T-helper 17 cell (primary cell): ENCODE data around the gene SELENBP1. TPM values are rescaled to one million over a fixed set of nuclear protein-coding genes. Genes with fewer than 3 reads are reported as not detected.

ENCODE experiments used
- ATAC-seq: fragments of 150-1000 bp; cut with Tn5 transposase; 2 replicates; pipeline ENCODE4 v1.10.0; 2021; ENCODE audit warnings: mild to moderate bottlenecking, moderate library complexity
- DNase-seq, 3 donors: peaks; one replicate each; pipeline versions ENCODE4 v3.0.0 to v3.0.0-alpha.2; 2020 to 2021
- H3K9me3 ChIP-seq: one replicate; pipeline ENCODE4 v1.7.0; 2013; ENCODE audit warnings: low read length, mild to moderate bottlenecking; ENCODE audit not compliant: control insufficient read depth, poor library complexity, severe bottlenecking
- H3K27ac Mint-ChIP-seq: one replicate; pipeline ENCODE4 v1.8.0; 2022; ENCODE audit warnings: mild to moderate bottlenecking, moderate library complexity, mixed read lengths
- H3K27me3 Mint-ChIP-seq: one replicate; pipeline ENCODE4 v1.8.0; 2022; ENCODE audit warnings: mixed read lengths
- H3K36me3 Mint-ChIP-seq: one replicate; pipeline ENCODE4 v1.8.0; 2022; ENCODE audit warnings: low read depth, mixed read lengths
- H3K4me1 Mint-ChIP-seq: one replicate; pipeline ENCODE4 v1.8.0; 2022; ENCODE audit warnings: mild to moderate bottlenecking, mixed read lengths
- H3K4me3 Mint-ChIP-seq: one replicate; pipeline ENCODE4 v1.8.0; 2022; ENCODE audit warnings: mild to moderate bottlenecking, moderate library complexity, mixed read lengths
- total RNA-seq, 4 donors: library from RNA in 2 of 4; stranded (reverse) in 2 of 4; gene quantifications; one replicate each; pipeline ENCODE4 v1.2.3 and lab custom pipeline; 2022 to 2026

Gene SELENBP1
- total RNA-seq, 2 donors from 2014 or later = not detected

- H3K4me3 Mint-ChIP-seq = peak overlapping the region; percentile 99
These were observed 46.7 kb downstream of the SELENBP1 start for GRCh38 chr1:151325646-151326429.

GRCh38 chr1:151325231-151325630, 47.3 kb downstream of the SELENBP1 start:
- no peaks in the 10 kb centered on the region for H3K27me3 Mint-ChIP-seq
- peaks cover 5% of the 10 kb centered on the region for H3K36me3 Mint-ChIP-seq
- no peak overlapping the region for H3K27ac Mint-ChIP-seq

More at GRCh38 chr1:151325646-151326429, 46.7 kb downstream of the SELENBP1 start:
- Mint-ChIP-seq H3K4me1 (peaks cover 35% of the 10 kb centered on the region), H3K36me3 (peaks cover 5% of the 10 kb centered on the region), H3K27me3 (no peaks in the 10 kb centered on the region), H3K27ac (peak overlapping the region; percentile 100)
- DNase-seq (no peak), ATAC-seq (no peak)
- H3K9me3 ChIP-seq = no peaks in the 10 kb centered on the region

GRCh38 chr1:151324390-151324930, 48.0 kb downstream of the SELENBP1 start:
- Mint-ChIP-seq H3K27ac (peak overlapping the region; percentile 62), H3K36me3 (peaks cover 5% of the 10 kb centered on the region), H3K27me3 (no peaks in the 10 kb centered on the region), H3K4me1 (peaks cover 44% of the 10 kb centered on the region), H3K4me3 (no peak overlapping the region)
- ATAC-seq = no peak
- DNase-seq = no peak
- H3K9me3 ChIP-seq = no peaks in the 10 kb centered on the region

More at GRCh38 chr1:151325231-151325630, 47.3 kb downstream of the SELENBP1 start:
- DNase-seq = no peak
- Mint-ChIP-seq H3K4me3 (peak overlapping the region; percentile 99), H3K4me1 (peaks cover 41% of the 10 kb centered on the region)
- ATAC-seq = no peak
- no peaks in the 10 kb centered on the region for H3K9me3 ChIP-seq

GRCh38 chr1:151318975-151319374, 53.5 kb downstream of the SELENBP1 start:
- Mint-ChIP-seq H3K4me3 (no peak overlapping the region), H3K27ac (no peak overlapping the region), H3K36me3 (no peaks in the 10 kb centered on the region), H3K27me3 (no peaks in the 10 kb centered on the region), H3K4me1 (peaks cover 35% of the 10 kb centered on the region)
- DNase-seq = no peak
- no peaks in the 10 kb centered on the region for H3K9me3 ChIP-seq
- no peak for ATAC-seq

- H3K4me1 Mint-ChIP-seq = peaks cover 50% of the 10 kb centered on the region
- no peaks in the 10 kb centered on the region for H3K36me3 Mint-ChIP-seq
These were observed 56.8 kb downstream of the SELENBP1 start for GRCh38 chr1:151315565-151316235.

More at GRCh38 chr1:151315565-151316235, 56.8 kb downstream of the SELENBP1 start:
- Mint-ChIP-seq H3K27me3 (no peaks in the 10 kb centered on the region), H3K27ac (peak overlapping the region; percentile 90), H3K4me3 (no peak overlapping the region)
- DNase-seq (no peak), ATAC-seq (no peak)
- H3K9me3 ChIP-seq = no peaks in the 10 kb centered on the region

Other genes starting within 250 kb of the SELENBP1 start
- gene SEMA6C, start 226.1 kb downstream of the SELENBP1 start, total RNA-seq = 10 to 100 TPM in 1 of 2 donors, 1 to 10 TPM in 1; 9.5 to 11.3 TPM
- 1 to 10 TPM; 3.6 to 5.4 TPM for gene TNFAIP8L2, start 216.1 kb downstream of the SELENBP1 start, total RNA-seq
- gene LYSMD1, start 206.8 kb downstream of the SELENBP1 start, total RNA-seq = under 1 TPM; 0.39 to 0.70 TPM
- gene SCNM1, start 206.6 kb downstream of the SELENBP1 start, total RNA-seq = 10 to 100 TPM; 33.7 to 37.8 TPM
- 1 to 10 TPM; 1.0 to 3.0 TPM for gene TMOD4, start 196.7 kb downstream of the SELENBP1 start, total RNA-seq
- 10 to 100 TPM; 27.4 to 33.2 TPM for gene VPS72, start 182.5 kb downstream of the SELENBP1 start, total RNA-seq
- gene PIP5K1A, start 174.2 kb downstream of the SELENBP1 start, total RNA-seq = 10 to 100 TPM; 41.6 to 43.3 TPM
- gene PSMD4, start 118.0 kb downstream of the SELENBP1 start, total RNA-seq = 10 to 100 TPM; 78.4 to 86.0 TPM
- 10 to 100 TPM; 25.9 to 33.8 TPM for gene ZNF687, start 90.4 kb downstream of the SELENBP1 start, total RNA-seq
- gene PI4KB, start 45.3 kb downstream of the SELENBP1 start, total RNA-seq = 10 to 100 TPM; 73.5 to 81.4 TPM
- 100 to 1,000 TPM in 1 of 2 donors, 10 to 100 TPM in 1; 81.5 to 105 TPM for gene RFX5, start 25.5 kb downstream of the SELENBP1 start, total RNA-seq
- 100 to 1,000 TPM; 283 to 299 TPM for gene PSMB4, start 26.9 kb upstream of the SELENBP1 start, total RNA-seq
- gene POGZ, start 86.8 kb upstream of the SELENBP1 start, total RNA-seq = 100 to 1,000 TPM in 1 of 2 donors, 10 to 100 TPM in 1; 94.9 to 105 TPM
- gene CGN, start 138.7 kb upstream of the SELENBP1 start, total RNA-seq = under 1 TPM; 0.60 to 0.75 TPM
- 10 to 100 TPM; 11.4 to 18.2 TPM for gene TUFT1, start 167.6 kb upstream of the SELENBP1 start, total RNA-seq
- 10 to 100 TPM; 19.6 to 22.8 TPM for gene SNX27, start 239.3 kb upstream of the SELENBP1 start, total RNA-seq